ENCODE results near the gene TMEM161B.

Gene TMEM161B

DNA sequence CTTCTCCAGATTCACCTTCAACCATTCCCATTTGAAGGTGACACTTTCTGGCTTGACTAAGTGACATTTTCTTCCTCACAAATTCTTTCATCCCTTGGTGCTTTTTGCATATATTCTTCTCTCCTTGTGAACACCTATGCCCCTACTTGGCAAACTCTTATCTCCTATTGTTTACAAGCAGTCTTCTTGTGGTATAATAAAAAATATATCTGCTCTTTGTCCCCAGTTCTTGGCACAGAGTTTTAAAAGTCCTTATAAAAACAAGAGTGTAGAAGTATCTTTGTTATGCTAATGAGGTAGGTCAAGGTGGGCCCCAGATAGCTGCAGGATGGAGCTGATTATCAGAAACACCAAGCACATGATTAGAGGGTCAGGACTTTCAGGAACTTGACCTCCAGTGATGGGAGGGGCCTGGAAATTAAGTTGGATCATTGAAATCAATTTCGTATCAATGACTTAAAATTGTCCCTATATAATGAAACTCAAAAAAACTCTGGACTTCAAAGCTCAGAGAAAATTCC, 38.0 kb downstream of the TMEM161B start:
- Histone ChIP-seq H3K4me2 (ENCODE audit: low read depth, low read length, poor library complexity, severe bottlenecking) (no peak overlapping the region), H3K79me2 (ENCODE audit: insufficient read depth, low read length) (peaks cover 16% of the 10 kb centered on the region; the same call in 1 of the 2 replicates), H2AFZ (ENCODE audit: low read length) (no peak overlapping the region), H3K4me1 (ENCODE audit: insufficient read depth, low read length, poor library complexity, severe bottlenecking) (peaks cover 5% of the 10 kb centered on the region), H3K9ac (ENCODE audit: low read depth, low read length, poor library complexity, severe bottlenecking) (no peak overlapping the region), H3K9me3 (ENCODE audit: insufficient read depth, low read depth, low read length) (no peaks in the 10 kb centered on the region), H3F3A (ENCODE audit: low read depth) (no peaks in the 10 kb centered on the region), H3K27me3 (ENCODE audit: insufficient read depth, low read length, poor library complexity, severe bottlenecking) (no peaks in the 10 kb centered on the region), H3K4me3 (ENCODE audit: low read length, poor library complexity, severe bottlenecking) (no peak overlapping the region), H3K9me2 (replicated peaks; ENCODE audit: low read depth, low read length) (no peaks in the 10 kb centered on the region), H3K36me3 (ENCODE audit: insufficient read depth, low read length) (peaks cover 55% of the 10 kb centered on the region; the same call in 1 of the 2 replicates), H4K20me1 (ENCODE audit: insufficient read depth, low read length, poor library complexity, severe bottlenecking) (peaks cover 4% of the 10 kb centered on the region)
- TF ChIP-seq, protein P1, sequence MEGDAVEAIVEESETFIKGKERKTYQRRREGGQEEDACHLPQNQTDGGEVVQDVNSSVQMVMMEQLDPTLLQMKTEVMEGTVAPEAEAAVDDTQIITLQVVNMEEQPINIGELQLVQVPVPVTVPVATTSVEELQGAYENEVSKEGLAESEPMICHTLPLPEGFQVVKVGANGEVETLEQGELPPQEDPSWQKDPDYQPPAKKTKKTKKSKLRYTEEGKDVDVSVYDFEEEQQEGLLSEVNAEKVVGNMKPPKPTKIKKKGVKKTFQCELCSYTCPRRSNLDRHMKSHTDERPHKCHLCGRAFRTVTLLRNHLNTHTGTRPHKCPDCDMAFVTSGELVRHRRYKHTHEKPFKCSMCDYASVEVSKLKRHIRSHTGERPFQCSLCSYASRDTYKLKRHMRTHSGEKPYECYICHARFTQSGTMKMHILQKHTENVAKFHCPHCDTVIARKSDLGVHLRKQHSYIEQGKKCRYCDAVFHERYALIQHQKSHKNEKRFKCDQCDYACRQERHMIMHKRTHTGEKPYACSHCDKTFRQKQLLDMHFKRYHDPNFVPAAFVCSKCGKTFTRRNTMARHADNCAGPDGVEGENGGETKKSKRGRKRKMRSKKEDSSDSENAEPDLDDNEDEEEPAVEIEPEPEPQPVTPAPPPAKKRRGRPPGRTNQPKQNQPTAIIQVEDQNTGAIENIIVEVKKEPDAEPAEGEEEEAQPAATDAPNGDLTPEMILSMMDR (conservative IDR thresholded peaks at IDR 0.05; ENCODE audit: low read length): no peak

DNA sequence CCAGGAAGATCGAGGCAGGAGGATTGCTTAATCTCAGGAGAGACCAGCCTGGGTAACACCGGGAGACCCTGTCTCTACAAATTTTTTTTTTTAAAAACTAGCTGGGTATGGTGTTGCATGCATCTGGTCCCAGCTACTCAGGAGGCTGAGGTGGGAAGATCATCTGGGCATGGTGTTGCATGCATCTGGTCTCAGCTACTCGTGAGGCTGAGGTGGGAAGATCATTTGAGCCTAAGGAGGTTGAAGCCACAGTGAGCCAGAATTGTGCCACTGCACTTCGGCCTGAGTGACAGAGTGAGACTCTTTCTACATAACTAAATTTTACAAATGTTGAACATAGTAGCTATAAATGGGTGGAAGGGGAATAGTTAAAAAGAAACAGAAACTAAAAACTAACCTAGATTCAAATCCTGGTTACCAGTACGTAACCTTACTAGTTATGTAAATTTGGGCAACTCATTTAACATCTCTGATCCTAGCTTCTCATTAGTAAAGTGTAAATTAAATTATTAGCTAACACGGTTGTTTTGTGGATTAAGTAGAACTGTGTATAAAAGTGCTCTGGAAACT, 41.7 kb downstream of the TMEM161B start:
- Histone ChIP-seq H3K9me3 (ENCODE audit: insufficient read depth, low read depth, low read length) (no peaks in the 10 kb centered on the region), H2AFZ (ENCODE audit: low read length) (no peak overlapping the region), H3K4me2 (ENCODE audit: low read depth, low read length, poor library complexity, severe bottlenecking) (no peak overlapping the region), H3K4me3 (ENCODE audit: low read length, poor library complexity, severe bottlenecking) (no peak overlapping the region), H4K20me1 (ENCODE audit: insufficient read depth, low read length, poor library complexity, severe bottlenecking) (peaks cover 4% of the 10 kb centered on the region), H3K4me1 (ENCODE audit: insufficient read depth, low read length, poor library complexity, severe bottlenecking) (no peaks in the 10 kb centered on the region), H3K79me2 (ENCODE audit: insufficient read depth, low read length) (peaks cover 14% of the 10 kb centered on the region; the same call in 1 of the 2 replicates), H3K36me3 (ENCODE audit: insufficient read depth, low read length) (peaks cover 56% of the 10 kb centered on the region; the same call in 1 of the 2 replicates), H3K27me3 (ENCODE audit: insufficient read depth, low read length, poor library complexity, severe bottlenecking) (no peaks in the 10 kb centered on the region), H3F3A (ENCODE audit: low read depth) (no peaks in the 10 kb centered on the region), H3K9me2 (replicated peaks; ENCODE audit: low read depth, low read length) (no peaks in the 10 kb centered on the region), H3K9ac (ENCODE audit: low read depth, low read length, poor library complexity, severe bottlenecking) (no peak overlapping the region)
- TF ChIP-seq, protein P1 (conservative IDR thresholded peaks at IDR 0.05; ENCODE audit: low read length): no peak
- no peak for TF ChIP-seq EZH2phosphoT487 (IDR thresholded peaks at IDR 0.05; ENCODE audit: borderline replicate concordance)

DNA sequence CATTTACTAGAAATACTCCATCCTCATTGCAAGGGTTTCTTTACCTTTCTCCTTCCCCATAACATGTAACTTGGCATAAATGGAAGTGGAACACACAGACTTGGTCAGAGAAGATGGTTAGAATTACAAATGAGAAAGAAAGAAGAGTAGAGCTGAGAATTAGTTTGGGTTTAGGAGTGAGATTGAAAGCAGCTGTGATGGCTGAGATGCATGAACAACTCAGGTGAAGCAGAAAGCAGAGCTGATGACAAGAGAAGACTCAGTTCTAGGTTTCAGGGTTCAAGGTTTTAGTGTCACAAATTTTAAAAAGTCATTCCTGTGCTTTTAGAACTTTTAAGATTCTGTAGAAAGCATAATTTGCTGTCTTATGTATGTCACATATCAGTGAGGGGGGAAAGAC, 54.0 kb downstream of the TMEM161B start:
- H3K27me3 ChIP-seq (ENCODE audit: insufficient read depth, low read length, poor library complexity, severe bottlenecking): no peaks in the 10 kb centered on the region
- H3F3A ChIP-seq (ENCODE audit: low read depth): no peaks in the 10 kb centered on the region
- no peak overlapping the region for H2AFZ ChIP-seq (ENCODE audit: low read length)
- H3K9me2 ChIP-seq (replicated peaks; ENCODE audit: low read depth, low read length): no peaks in the 10 kb centered on the region
- no peaks in the 10 kb centered on the region for H3K79me2 ChIP-seq (ENCODE audit: insufficient read depth, low read length)
- no peaks in the 10 kb centered on the region for H4K20me1 ChIP-seq (ENCODE audit: insufficient read depth, low read length, poor library complexity, severe bottlenecking)
- no peak overlapping the region for H3K4me3 ChIP-seq (ENCODE audit: low read length, poor library complexity, severe bottlenecking)
- no peaks in the 10 kb centered on the region for H3K4me1 ChIP-seq (ENCODE audit: insufficient read depth, low read length, poor library complexity, severe bottlenecking)
- TF ChIP-seq, protein P1 (conservative IDR thresholded peaks at IDR 0.05; ENCODE audit: low read length): no peak
- TF ChIP-seq EZH2phosphoT487 (IDR thresholded peaks at IDR 0.05; ENCODE audit: borderline replicate concordance): no peak
- H3K36me3 ChIP-seq (ENCODE audit: insufficient read depth, low read length): peaks cover 59% of the 10 kb centered on the region; the same call in 1 of the 2 replicates
- H3K9me3 ChIP-seq (ENCODE audit: insufficient read depth, low read depth, low read length): no peaks in the 10 kb centered on the region
- H3K9ac ChIP-seq (ENCODE audit: low read depth, low read length, poor library complexity, severe bottlenecking): no peak overlapping the region
- H3K4me2 ChIP-seq (ENCODE audit: low read depth, low read length, poor library complexity, severe bottlenecking): no peak overlapping the region
